ENCODE measurements around the gene GABRD.

GABRD gene

GRCh38 chr1:2053217-2053616, 34.1 kb downstream of the GABRD start:
- DNase-seq (ENCODE audit: low read depth in 2 of 3, low spot score in 1 of 3): no peak

DNA sequence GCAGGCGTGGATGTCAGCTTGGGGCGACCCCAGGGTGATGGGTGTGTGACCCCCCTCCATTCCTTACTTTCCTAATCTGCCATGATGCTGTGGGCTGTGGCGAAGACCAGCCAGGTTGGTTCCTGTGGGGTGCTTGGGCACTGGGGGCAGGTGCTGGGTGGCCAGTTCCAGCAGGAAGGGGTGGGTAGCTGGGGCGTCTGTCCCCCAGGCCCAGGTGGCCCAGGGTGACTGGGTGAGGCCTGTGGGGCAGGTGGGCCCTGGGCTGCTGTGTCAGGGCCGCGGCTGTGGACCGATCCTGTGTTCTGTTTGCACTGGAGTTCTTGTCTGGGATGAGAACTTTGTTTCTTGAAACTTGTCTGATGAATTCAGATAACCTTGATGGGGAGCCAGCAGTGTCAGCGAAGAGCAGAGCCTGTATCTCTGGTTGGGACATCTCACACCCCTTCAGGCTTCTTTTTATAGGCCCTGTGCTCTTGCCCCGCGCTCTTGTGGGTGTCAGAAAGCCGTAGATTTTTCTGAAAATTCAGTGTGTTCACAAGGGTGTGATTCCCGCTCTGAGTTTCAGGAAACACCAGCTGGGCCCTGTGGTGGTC, 34.7 kb downstream of the GABRD start:
- no peak for DNase-seq (ENCODE audit: low read depth in 2 of 3, low spot score in 1 of 3)

GRCh38 chr1:2054560-2054959, 35.4 kb downstream of the GABRD start:
- DNase-seq (ENCODE audit: low read depth in 2 of 3, low spot score in 1 of 3): no peak

DNA sequence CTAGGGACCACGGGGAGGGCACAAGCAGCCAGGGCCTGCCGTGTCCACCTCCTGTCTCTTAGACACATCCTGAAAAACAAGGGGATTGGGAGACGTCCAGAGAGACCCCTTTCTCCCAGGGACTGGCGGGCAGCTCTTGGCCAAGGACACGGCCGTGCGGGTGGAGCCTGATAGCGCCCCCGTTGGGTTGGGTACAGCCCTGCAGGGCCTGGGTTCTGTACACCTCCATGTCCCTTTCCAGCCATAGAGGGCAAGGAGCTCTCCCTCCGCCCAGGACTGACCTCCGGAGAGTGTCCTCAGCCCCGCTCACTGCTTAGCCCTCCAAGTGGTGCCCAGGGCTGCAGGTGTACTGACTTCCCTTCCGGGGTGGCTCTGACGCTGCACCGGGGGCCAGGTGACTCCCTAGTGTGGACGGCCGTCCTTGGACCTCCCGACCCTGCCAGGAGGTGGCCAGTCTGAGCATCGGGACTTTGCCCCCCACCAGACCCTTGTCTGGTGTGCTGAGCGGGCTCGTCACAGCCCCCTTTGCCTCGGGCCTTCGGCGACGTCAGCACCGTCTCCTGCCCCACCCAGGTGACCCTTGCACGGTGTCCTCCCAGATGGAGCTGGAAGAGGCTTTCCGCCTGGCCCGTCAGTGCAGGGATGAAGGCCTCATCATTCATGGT, 36.9 kb downstream of the GABRD start:
- DNase-seq (ENCODE audit: low read depth in 2 of 3, low spot score in 1 of 3): no peak

- no peak for DNase-seq (ENCODE audit: low read depth in 2 of 3, low spot score in 1 of 3)
Observed at GRCh38 chr1:2056955-2057590, 37.9 kb downstream of the GABRD start.

DNA sequence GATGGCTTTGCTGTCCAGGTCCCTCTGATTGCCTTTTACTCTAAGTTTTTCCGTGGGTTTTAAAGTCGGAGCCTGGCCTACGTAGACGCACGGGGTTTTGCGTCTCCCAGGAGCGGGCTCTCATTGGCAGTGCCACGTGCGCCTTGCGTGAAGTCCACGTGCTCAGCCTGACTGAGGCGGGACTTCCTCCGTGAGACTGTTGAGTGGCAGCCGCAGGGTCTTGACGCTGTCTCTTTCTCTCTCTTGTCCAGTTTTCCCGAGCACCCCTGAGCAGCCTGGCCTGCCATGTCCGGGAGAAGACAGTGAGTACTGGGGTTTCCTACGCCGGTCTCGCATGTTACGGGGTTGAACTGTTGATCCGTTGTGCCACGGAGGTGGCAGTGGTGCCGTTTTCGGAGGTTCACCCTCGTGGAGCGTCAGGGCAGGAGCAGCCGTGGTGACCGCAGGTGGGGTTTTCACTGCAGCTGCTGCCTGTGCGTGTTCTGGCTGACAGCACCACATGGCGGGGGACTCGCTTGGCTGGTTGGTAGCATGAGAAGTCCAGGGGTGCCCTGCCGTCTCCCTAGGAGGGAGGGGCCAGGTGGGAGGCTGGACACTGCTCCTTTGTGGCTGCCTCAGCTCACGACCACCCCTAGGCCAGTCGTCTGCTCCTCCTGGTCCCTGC, 40.3 kb downstream of the GABRD start:
- no peak for DNase-seq (ENCODE audit: low read depth in 2 of 3, low spot score in 1 of 3)

- DNase-seq (ENCODE audit: low read depth in 2 of 3, low spot score in 1 of 3): no peak
Observed at GRCh38 chr1:2060072-2060471, 40.9 kb downstream of the GABRD start.

GRCh38 chr1:2060535-2060934, 41.4 kb downstream of the GABRD start:
- no peak for DNase-seq (ENCODE audit: low read depth in 2 of 3, low spot score in 1 of 3)

DNA sequence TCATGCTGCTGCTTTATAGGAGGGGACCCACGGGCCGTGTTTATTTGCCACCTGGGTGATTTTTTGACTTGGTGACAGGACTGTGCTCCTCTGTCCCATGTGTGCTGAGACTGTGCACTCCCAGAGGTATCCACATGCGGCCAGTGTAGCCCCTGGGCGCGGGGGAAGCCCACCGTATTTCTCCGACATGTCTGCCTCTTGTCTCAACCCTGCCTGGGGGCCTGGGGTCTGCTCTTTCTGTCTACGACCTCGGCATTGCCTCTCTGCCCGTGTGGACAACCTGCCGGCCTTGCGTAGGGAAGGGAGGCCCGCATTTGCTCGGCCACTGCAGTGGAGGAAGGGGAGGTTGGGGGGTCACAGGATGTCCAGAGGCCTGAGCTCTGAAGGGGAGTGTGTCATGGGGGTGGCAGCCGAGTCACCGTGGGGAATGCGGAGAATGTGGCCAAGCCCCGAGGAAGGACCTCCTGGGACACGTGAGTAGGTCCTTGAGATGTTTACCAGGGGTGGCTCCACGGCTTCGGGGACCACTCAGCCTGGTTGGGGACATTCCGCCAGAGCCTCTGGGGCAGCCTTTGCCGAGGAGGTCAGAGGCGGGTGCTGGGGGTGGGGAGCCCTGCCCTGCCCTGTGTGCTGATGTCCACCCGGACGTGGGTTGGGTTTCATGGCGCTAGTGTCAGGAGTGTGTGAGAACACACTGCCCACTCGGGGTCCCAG, 42.1 kb downstream of the GABRD start:
- no peak for DNase-seq (ENCODE audit: low read depth in 2 of 3, low spot score in 1 of 3)

GRCh38 chr1:2065699-2066098, 46.6 kb downstream of the GABRD start:
- no peak for DNase-seq (ENCODE audit: low read depth in 2 of 3, low spot score in 1 of 3)

DNA sequence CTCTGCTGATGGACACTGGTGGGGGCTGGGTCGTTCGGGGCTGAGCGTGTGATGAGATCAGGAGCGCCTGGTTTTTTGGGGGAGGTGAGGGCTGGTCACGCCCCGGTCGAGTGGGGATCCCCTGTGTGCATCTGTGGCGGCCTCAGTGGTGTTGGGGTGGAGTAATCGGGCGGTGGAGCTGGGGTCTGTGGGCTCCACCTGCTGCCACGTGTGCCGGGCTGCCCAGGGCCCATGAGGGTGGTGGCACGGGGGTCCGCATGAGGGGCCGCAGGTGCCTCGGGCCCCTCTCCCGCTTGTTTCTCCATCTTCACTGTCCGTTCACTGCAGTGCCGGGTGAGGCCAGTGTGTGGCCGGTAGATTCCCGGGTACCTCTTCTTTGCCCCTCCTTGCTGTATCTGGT, 48.2 kb downstream of the GABRD start:
- DNase-seq (ENCODE audit: low read depth in 2 of 3, low spot score in 1 of 3): no peak

GRCh38 chr1:2067981-2068380, 48.8 kb downstream of the GABRD start:
- no peak for DNase-seq (ENCODE audit: low read depth in 2 of 3, low spot score in 1 of 3)

GRCh38 chr1:2068951-2069350, 49.8 kb downstream of the GABRD start:
- no peak for DNase-seq (ENCODE audit: low read depth in 2 of 3, low spot score in 1 of 3)

- DNase-seq (ENCODE audit: low read depth in 2 of 3, low spot score in 1 of 3): no peak
Observed at GRCh38 chr1:2070016-2070415, 50.9 kb downstream of the GABRD start.

- DNase-seq (ENCODE audit: low read depth in 2 of 3, low spot score in 1 of 3): no peak
Observed at GRCh38 chr1:2070800-2071530, 51.8 kb downstream of the GABRD start.

DNA sequence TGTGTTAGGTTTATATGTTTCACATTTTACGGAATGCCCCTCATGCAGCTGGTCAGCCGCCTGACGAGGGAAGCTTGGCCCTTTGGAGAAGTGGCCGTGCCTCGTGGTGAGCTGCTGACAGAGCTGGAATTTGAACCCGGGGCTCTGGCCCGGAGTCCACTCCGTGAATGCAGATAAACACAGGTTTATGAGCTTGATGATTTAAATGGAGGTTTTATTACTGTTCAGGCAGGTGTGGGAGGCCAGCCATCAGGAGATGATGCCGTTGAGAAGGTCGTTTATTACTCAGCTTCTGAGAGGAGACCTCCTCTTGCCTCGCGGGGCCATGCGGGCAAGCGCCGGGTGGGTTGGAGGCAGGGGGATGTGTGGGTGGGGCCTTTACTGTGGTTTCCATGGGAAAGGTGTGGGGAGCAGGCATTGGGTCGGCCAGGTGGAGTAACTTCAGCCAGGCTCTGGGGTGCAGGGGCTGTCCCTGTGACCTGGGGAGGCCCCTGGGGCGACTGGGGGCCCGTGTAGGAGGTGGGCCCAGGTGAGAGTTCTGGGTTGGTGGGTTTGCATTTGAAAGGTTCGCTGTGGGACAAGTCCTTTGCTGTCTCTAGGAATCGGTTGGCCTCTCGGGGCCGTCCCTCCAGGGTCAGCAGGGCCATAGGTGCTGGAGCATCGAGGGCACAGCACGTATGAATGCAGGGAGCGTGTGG, 53.1 kb downstream of the GABRD start:
- no peak for DNase-seq (ENCODE audit: low read depth in 2 of 3, low spot score in 1 of 3)

DNA sequence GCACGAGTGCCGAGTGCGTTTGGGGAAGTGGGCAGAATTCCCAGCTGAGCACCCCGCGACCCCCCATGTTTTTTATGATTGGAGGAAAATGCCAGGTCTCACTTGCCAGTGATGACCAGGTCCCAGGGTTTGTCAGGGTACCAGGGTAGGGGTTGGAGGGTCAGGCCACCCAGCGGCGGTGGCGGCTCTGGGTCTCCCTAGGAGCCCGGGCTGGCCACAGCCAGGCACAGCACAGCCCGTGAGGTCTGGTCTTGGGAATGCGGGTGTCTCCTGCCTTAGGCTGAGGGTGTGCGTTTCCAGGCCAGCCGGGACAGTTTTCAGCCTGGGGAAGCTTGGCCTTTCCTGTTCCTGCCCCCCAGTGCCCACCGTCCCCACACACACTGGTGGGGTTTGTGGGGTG, 53.7 kb downstream of the GABRD start:
- no peak for DNase-seq (ENCODE audit: low read depth in 2 of 3, low spot score in 1 of 3)

DNA sequence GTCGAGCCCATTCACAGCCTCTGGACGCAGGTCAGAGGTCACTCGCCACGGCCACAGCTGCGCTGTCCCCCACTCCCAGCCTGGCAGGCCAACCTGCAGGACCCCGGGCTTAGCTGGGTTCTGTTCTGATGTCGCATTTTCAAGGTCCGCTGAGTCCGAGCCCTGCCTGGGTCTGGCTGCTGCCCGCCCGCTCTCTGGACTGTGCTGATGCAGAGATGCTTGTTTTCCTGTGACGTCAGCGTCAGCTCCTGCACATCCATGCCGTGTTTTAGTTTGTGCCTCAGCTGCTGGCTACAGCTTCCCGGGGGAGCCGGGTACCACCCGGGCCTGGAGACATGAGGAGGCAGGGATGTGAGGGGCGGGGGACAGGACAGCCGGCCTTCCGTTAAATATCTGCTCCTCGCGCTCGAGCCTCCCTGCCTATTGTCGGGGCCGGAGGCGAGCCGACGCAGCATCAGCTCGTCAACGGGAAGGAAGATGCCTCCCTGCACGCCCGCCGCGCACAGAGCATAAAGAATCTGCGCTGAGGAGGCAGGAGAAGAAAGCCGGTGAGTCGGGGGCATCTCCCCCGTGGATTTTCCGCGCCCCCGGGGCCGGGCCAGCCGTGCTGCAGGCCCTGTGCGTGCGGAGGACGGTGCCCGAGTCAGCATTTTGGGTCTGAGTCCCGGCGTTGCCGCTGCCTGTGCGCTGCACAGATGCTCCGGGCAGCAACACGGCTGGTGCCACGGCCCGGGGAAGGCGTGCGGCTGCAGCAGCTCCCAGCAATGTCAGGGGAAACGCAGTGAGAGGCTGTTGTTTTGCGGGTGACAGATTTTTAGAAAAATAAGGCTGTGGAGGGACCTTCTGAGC, 54.5 kb downstream of the GABRD start:
- no peak for DNase-seq (ENCODE audit: low read depth in 2 of 3, low spot score in 1 of 3)

DNA sequence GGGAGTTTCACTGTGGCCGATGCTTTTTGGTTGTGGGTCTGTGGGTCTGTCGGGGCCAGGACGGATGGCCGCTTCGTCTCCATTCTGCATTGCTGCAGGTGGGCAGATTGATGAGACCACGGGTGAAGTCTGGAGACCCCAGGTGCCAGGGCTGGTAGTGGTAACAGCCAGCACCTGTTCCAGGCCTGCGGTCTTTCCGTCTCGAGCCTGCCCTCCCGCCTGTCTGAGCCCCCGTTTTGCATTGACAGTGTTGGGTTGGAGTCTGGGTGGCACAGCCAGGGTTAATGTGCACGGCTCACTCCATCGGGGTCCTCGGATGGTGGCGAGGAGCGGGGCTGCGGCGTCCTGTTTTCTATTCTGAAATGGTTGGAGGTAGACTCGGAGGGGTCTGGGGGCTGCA, 55.3 kb downstream of the GABRD start:
- no peak for DNase-seq (ENCODE audit: low read depth in 2 of 3, low spot score in 1 of 3)
